Measurements from ENCODE around the gene LPP.

DNA sequence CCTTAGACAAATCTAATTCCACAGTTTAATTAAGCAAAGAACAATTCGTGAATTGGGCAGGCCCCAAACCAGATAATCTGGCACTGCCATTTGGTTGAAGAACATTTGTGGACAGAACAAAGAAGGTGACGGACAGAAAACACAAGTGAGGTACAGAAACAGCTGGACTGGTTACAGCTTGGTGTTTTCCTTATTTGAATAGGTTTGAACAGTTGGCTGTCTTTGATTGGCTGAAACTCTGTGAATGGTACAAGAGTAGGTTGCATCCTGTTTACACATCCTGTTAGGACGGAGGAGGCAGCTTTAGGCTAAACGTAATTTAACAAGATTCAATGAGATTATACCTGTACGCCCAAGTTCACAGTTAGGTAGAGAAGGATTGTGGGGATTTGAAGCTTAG lies 114.4 kb downstream of the LPP start:
- no peak for TF ChIP-seq GATA2 (IDR thresholded peaks at IDR 0.05; ENCODE audit: low read depth, low read length)
- no peak for TF ChIP-seq GATA3 (IDR thresholded peaks at IDR 0.05; ENCODE audit: low read depth, low read length)

Data from SH-SY5Y (cell line).